Suppressor macrophage treated with lipopolysaccharide for 4 hours (primary cell): ENCODE data around the gene LRRC47.

ENCODE experiments used
- DNase-seq: peaks from one replicate; pipeline ENCODE4 v3.0.0-alpha.2; 2020

Gene LRRC47

DNA sequence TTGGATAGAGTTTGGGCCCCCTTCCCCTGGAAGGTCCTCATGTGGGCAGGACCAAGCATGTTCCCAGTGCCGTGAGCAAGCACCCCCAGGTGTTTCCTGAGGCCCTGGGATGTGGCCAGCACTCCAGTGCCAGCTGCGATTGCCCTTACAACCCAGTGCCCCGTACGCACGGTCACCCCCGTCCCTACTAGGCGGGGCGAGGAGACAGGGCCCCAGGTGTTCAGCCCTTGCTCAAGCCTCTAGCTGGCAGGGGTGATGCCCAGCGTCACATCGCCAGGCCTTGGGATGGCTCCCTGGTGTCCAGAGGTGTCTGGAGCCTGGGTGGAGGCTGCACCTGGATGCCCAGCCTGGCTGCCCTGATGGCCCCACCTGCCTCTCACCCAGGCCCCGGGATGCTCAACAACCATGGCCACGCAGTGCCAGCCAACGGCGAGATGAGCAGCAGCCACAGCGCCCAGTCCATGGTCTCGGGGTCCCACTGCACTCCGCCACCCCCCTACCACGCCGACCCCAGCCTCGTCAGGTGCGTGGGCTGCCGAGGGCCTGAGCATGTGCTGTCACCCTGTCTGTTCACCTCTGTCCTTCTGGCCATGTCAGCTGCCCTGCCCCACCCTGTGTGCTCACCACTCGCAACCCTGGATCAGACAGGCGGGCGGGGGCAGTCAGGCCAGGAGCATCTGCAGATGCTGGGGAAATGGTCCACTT is 65.6 kb downstream of the LRRC47 start:
- no peak for DNase-seq

DNA sequence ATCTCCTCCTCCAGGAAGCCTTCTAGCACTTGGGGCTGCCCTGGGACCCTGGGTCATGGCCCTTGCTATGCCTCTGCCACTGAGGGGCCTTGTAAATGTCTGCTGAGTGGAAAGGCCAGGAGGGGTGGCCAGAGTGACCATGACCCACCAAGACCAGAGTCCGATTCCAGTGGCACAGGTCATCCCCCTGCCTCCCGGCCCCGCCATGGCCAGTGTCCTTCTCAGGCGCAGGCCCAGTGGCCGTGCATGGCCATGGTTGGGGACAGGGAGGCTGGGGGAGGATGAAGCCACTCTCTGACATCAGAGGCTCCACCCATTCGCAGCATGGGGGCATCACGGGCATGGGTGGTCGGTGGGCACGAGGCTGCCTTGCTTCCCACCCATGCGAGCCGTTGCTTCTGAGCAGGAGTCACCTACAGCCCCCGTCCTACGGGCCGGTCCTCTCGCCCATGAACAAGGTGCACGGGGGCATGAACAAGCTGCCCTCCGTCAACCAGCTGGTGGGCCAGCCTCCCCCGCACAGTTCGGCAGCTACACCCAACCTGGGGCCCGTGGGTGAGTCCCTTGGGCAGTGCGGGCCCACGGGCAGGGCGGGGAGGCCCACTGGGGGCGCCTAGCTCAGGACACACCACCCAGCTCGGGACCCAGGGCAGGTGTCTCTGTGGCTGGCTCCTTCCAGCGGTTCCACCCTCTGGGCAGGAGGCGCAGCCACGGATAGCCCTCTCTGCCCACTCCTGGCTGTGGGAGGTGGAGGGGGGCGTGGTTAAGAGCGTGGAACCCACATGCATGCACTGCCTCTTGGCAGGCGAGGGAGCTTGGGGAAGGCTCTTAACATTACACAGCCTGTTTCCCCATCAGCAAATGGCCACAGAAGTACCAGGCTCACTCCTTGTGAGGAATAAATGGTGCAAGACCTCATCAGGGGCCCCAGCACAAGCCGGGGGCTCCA is 66.4 kb downstream of the LRRC47 start:
- DNase-seq = no peak
